Chondrocyte (in vitro differentiated cells): ENCODE measurements around the gene TBC1D4. TPM values are rescaled to one million over a fixed set of nuclear protein-coding genes. Genes with fewer than 3 reads are reported as not detected.
A peak's percentile ranks its signal among the peaks of the same experiment; 100 is the strongest.

Source experiments
- DNase-seq: peaks from one replicate; pipeline ENCODE4 v3.0.0; 2021; ENCODE audit warnings: mixed read lengths, low spot score
- H3K27ac Mint-ChIP-seq: one replicate; pipeline ENCODE4 v1.8.0; 2021; ENCODE audit warnings: mild to moderate bottlenecking, moderate library complexity, mixed read lengths; ENCODE audit not compliant: unreplicated experiment
- H3K27me3 Mint-ChIP-seq: 2 replicates; pipeline ENCODE4 v1.8.0; 2021; ENCODE audit warnings: low read depth, mixed read lengths
- H3K36me3 Mint-ChIP-seq: 2 replicates; pipeline ENCODE4 v1.8.0; 2021; ENCODE audit warnings: low read depth, mixed read lengths
- H3K4me1 Mint-ChIP-seq: 2 replicates; pipeline ENCODE4 v1.8.0; 2021; ENCODE audit warnings: low read depth, mild to moderate bottlenecking, mixed read lengths
- H3K4me3 Mint-ChIP-seq: one replicate; pipeline ENCODE4 v1.8.0; 2021; ENCODE audit warnings: mild to moderate bottlenecking, moderate library complexity, mixed read lengths; ENCODE audit not compliant: unreplicated experiment
- H3K9me3 Mint-ChIP-seq: 2 replicates; pipeline ENCODE4 v1.8.0; 2021; ENCODE audit warnings: low read depth, mixed read lengths
- CTCF ChIP-seq: fragments of 200-600 bp; sonication (generic); IDR thresholded peaks from 2 replicates; pipeline ENCODE4 v1.5.0; 2021; ENCODE audit warnings: antibody characterized with exemption, mild to moderate bottlenecking, moderate library complexity
- total RNA-seq: library from RNA; stranded (reverse); gene quantifications from 3 replicates; pipeline ENCODE4 v1.2.1, GENCODE V29; 2021

The TBC1D4 gene
- total RNA-seq, 1 donor from 2014 or later = 5.7 TPM

GRCh38 chr13:75372517-75372916 lies 109.5 kb downstream of the TBC1D4 start:
- no peak for DNase-seq
- Mint-ChIP-seq H3K4me1 (peaks cover 26% of the 10 kb centered on the region), H3K27ac (no peak overlapping the region), H3K4me3 (no peak overlapping the region), H3K27me3 (no peaks in the 10 kb centered on the region), H3K36me3 (no peaks in the 10 kb centered on the region), H3K9me3 (no peaks in the 10 kb centered on the region)
- TF ChIP-seq CTCF = peak; percentile 86

- no peak for DNase-seq
- TF ChIP-seq CTCF = no peak
- Mint-ChIP-seq H3K36me3 (no peaks in the 10 kb centered on the region), H3K9me3 (no peaks in the 10 kb centered on the region), H3K27me3 (no peaks in the 10 kb centered on the region), H3K4me3 (no peak overlapping the region), H3K4me1 (peaks cover 38% of the 10 kb centered on the region), H3K27ac (no peak overlapping the region)
Measured at GRCh38 chr13:75371203-75371602, 110.8 kb downstream of the TBC1D4 start.

- Mint-ChIP-seq H3K27me3 (no peaks in the 10 kb centered on the region), H3K27ac (no peak overlapping the region), H3K4me3 (no peak overlapping the region), H3K36me3 (no peaks in the 10 kb centered on the region), H3K9me3 (no peaks in the 10 kb centered on the region), H3K4me1 (peaks cover 42% of the 10 kb centered on the region)
- no peak for DNase-seq
- TF ChIP-seq CTCF = no peak
Measured at GRCh38 chr13:75370774-75371173, 111.2 kb downstream of the TBC1D4 start.

GRCh38 chr13:75369981-75370380 lies 112.0 kb downstream of the TBC1D4 start:
- peaks cover 50% of the 10 kb centered on the region for H3K4me1 Mint-ChIP-seq

GRCh38 chr13:75368167-75368566 lies 113.8 kb downstream of the TBC1D4 start:
- H3K36me3 Mint-ChIP-seq = no peaks in the 10 kb centered on the region
- H3K27ac Mint-ChIP-seq = peak overlapping the region; percentile 77
- H3K27me3 Mint-ChIP-seq = no peaks in the 10 kb centered on the region
- peaks cover 43% of the 10 kb centered on the region for H3K4me1 Mint-ChIP-seq
- DNase-seq = no peak
- no peaks in the 10 kb centered on the region for H3K9me3 Mint-ChIP-seq
- no peak for TF ChIP-seq CTCF
- no peak overlapping the region for H3K4me3 Mint-ChIP-seq

More at GRCh38 chr13:75369981-75370380, 112.0 kb downstream of the TBC1D4 start:
- H3K4me3 Mint-ChIP-seq = no peak overlapping the region
- no peak overlapping the region for H3K27ac Mint-ChIP-seq
- H3K27me3 Mint-ChIP-seq = no peaks in the 10 kb centered on the region
- H3K36me3 Mint-ChIP-seq = no peaks in the 10 kb centered on the region
- no peak for TF ChIP-seq CTCF
- no peak for DNase-seq
- no peaks in the 10 kb centered on the region for H3K9me3 Mint-ChIP-seq
